ENCODE measurements around the gene STKLD1. TPM values are rescaled to one million over a fixed set of nuclear protein-coding genes. Genes with fewer than 3 reads are reported as not detected.

Gene STKLD1
- total and polyA plus RNA-seq, 9 of the 15 experiments (the other 6 are each of a cell fraction or from before 2014, with no cell fraction given) = 0.10 to 0.65 (median 0.33) TPM; not detected in 2

- TF ChIP-seq TFAP4 (CRISPR knock-in tag; IDR thresholded peaks at IDR 0.05; ENCODE audit: borderline replicate concordance) = 0 out of 2 replicates have a peak, but pooled peaks have one; percentile 21
These were observed 60.5 kb downstream of the STKLD1 start (continued) for GRCh38 chr9:133436681-133437080.

GRCh38 chr9:133437753-133438531, 61.8 kb downstream of the STKLD1 start:
- Histone ChIP-seq H3K4me3 (no peak overlapping the region), H3K4me2 (ENCODE audit: insufficient read depth, low read length) (no peak overlapping the region), H3K36me3 (ENCODE audit: control insufficient read depth, insufficient read depth, low read length) (no peaks in the 10 kb centered on the region), H3K4me1 (replicated peaks in 1 of 2; ENCODE audit: control insufficient read depth in 2 of 2, insufficient read depth in 2 of 2, low read length in 2 of 2) (peaks cover 0 to 17% of the 10 kb centered on the region in 2 experiments; a peak in 2 of 5 replicates), H3K9me1 (ENCODE audit: control insufficient read depth, insufficient read depth, low read length) (peaks cover 3% of the 10 kb centered on the region), H3K79me2 (ENCODE audit: control insufficient read depth, insufficient read depth, low read length) (no peaks in the 10 kb centered on the region), H2AFZ (ENCODE audit: low read depth, low read length) (no peak overlapping the region), H3K9me3 (replicated peaks; ENCODE audit: control insufficient read depth, insufficient read depth, low read depth, low read length) (no peaks in the 10 kb centered on the region), H3K9ac (ENCODE audit: insufficient read depth in 1 of 2, low read depth in 2 of 2, low read length in 2 of 2) (peak overlapping the region in 1 of 2 experiments; percentile 19; a peak in 1 of 4 replicates), H3K27me3 (ENCODE audit: control insufficient read depth in 2 of 2, insufficient read depth in 2 of 2, low read length in 2 of 2) (peaks cover 43 to 85% of the 10 kb centered on the region in 2 experiments), H4K20me1 (replicated peaks; ENCODE audit: control insufficient read depth, insufficient read depth, low read length) (0 out of 2 replicates have a peak, but pooled peaks cover 12% of the 10 kb centered on the region), H3K27ac (ENCODE audit: extremely low read depth, low read depth, low read length) (no peak overlapping the region)
- peak; percentile 81 for ATAC-seq
- FAIRE-seq = no peak
- intact Hi-C loops (cut with micrococcal nuclease) (no loop called here), in situ Hi-C loops (cut with MboI) (no loop called here)
- no TSS peak for BruUV-seq (replicated peaks)
- WGBS (ENCODE audit: insufficient coverage, low coverage, missing lambda C conversion rate) = 12% methylated on average over 17 of the region's 20 CpGs
- ChIA-PET CTCF (ENCODE audit: low intra/inter-chr PET ratio) (interaction anchor here (0.8 to 1.0 kb wide), 2 partner anchors 34 to 48 kb away, joined by 3 read pairs; no protein-coding TSS in a partner anchor), POLR2A (interaction anchor here (0.6 to 1.1 kb wide), 2 partner anchors 25 to 64 kb away, joined by 4 read pairs; no protein-coding TSS in a partner anchor)
- peak; percentile 55 to 64 (median 59) for DNase-seq (ENCODE audit: extremely low read depth in 1 of 4, low spot score in 3 of 4)
- TF ChIP-seq ETV1 (tag; conservative IDR thresholded peaks at IDR 0.05; ENCODE audit: low read depth) = no peak
- no peak for TF ChIP-seq ETS2 (tag; IDR thresholded peaks at IDR 0.05; ENCODE audit: borderline replicate concordance, poor library complexity, severe bottlenecking)
- TF ChIP-seq SOX6 (IDR thresholded peaks at IDR 0.05) = no peak
- no peak for TF ChIP-seq ZNF766 (CRISPR knock-in tag; conservative IDR thresholded peaks at IDR 0.05)
- no peak for TF ChIP-seq ATF1 (CRISPR knock-in tag; IDR thresholded peaks at IDR 0.05)
- TF ChIP-seq ATF1 (tag; IDR thresholded peaks at IDR 0.05) = no peak
- 0 out of 2 replicates have a peak, but pooled peaks have one; percentile 8 for TF ChIP-seq REST (IDR thresholded peaks at IDR 0.05; ENCODE audit: borderline replicate concordance)
- TF ChIP-seq REST (CRISPR knock-in tag; IDR thresholded peaks at IDR 0.05; ENCODE audit: low read depth) = no peak
- TF ChIP-seq TEAD1 (CRISPR knock-in tag; IDR thresholded peaks at IDR 0.05) = no peak
- TF ChIP-seq TRIM28 (IDR thresholded peaks at IDR 0.05) = no peak

All from K562 (cell line).